ENCODE data around the gene WDR82.
A peak's percentile ranks its signal among the peaks of the same experiment; 100 is the strongest.

WDR82 gene

GRCh38 chr3:52237006-52237656 is 41.3 kb downstream of the WDR82 start:
- no peak for DNase-seq (ENCODE audit: low read depth)

- no peak for DNase-seq (ENCODE audit: low read depth)
Observed at GRCh38 chr3:52236424-52236886, 42.0 kb downstream of the WDR82 start.

DNA sequence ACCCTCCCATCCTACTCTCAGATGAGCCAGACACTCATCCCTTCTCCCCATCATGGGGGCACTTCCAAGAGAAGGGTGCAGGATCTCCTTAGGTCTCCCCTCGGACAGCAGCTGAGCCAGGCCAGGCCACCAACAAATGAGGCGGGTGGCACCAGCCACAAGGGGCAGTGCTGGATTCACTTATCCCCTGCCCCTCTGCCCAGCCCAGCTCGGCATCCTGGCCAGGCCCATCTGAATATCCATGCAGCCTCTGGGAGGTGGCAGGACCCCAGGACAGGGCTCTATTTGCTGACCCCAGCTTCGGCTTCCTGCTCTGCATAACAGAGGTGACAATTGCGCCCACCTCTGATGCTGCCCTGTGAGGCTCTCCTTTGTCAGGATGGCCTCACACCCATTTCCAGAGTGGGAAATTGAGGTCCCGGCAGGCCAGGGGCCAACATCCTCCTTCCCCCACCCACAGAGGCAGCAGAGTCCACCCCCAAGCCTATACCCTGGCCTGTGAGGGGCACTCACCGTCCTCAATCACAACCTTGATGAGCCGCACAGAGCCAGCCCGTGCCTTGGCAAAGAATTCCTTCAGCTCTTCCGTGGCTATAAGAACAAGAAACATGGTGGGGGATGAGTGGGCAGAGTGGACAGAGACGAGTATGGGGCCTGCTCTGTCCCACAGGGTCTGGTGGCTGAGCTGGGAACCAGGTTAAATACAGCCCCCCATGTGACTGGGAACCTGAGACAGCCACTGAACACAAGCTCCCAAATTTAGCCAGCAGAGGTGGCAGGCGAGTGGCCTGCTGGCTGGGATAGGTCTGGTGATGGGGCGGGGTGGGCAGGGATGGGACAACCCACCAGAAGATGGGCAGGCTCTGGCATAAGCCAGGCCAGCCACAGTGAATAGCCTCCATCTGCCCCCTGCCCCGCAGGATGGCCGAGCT is 43.7 kb downstream of the WDR82 start:
- DNase-seq (ENCODE audit: low read depth), result no peak

DNA sequence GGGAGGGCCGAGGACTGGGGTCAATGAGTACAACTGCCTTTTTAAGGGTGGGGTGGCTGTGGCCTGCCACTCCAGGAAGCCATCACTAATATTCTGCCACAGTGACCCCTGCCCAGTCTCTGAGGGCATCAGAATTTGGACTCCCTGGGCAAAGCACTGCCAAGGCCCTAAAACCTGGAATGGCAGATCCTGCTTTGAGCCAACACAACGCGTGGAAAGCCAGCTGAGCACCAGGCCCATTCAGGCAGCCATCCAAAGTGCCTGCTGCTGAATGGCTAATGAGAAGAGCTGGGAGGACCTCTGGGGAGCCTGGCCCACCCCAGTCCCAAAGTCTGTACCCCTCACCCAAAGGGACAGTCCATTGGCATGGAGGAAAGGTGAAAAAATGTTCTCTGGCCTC is 44.5 kb downstream of the WDR82 start:
- no peak for DNase-seq (ENCODE audit: low read depth)

GRCh38 chr3:52233108-52233591 is 45.3 kb downstream of the WDR82 start:
- DNase-seq (ENCODE audit: low read depth), result no peak

- no peak for DNase-seq (ENCODE audit: low read depth)
Observed at GRCh38 chr3:52232279-52233107, 46.0 kb downstream of the WDR82 start.

GRCh38 chr3:52231502-52232278 is 46.8 kb downstream of the WDR82 start:
- DNase-seq (ENCODE audit: low read depth), result peak; percentile 82

DNA sequence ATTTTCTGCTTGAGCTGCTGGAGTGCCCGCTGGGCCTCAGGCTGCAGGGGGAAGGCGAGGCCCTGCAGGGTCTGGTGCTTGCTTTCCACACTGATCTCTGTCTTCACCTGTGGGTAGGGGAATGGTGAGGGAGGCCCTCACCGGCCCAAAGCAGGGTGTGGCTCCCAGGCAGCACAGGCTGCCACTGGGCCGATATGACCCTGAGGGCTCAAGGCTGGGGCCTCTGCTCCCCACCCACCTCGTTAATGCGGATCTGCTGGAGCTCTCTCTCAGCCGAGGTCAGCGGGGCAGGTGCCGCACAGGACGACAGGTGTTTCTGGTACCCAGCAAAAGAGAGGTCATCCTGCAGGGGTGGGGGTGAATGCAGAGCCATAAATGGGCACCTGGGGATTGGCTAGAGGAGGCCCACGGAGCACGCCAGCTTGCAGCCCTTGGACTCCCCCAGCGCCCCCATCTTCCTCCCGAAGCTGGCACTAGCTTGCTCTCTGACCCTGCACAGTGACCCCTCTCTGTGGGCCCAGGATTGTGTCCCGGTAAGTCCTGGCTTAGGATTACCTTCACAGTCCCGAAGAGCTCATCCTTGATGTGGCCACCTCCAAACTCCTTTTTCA is 47.5 kb downstream of the WDR82 start:
- no peak for DNase-seq (ENCODE audit: low read depth)

GRCh38 chr3:52230461-52230860 is 48.0 kb downstream of the WDR82 start:
- no peak for DNase-seq (ENCODE audit: low read depth)

DNA sequence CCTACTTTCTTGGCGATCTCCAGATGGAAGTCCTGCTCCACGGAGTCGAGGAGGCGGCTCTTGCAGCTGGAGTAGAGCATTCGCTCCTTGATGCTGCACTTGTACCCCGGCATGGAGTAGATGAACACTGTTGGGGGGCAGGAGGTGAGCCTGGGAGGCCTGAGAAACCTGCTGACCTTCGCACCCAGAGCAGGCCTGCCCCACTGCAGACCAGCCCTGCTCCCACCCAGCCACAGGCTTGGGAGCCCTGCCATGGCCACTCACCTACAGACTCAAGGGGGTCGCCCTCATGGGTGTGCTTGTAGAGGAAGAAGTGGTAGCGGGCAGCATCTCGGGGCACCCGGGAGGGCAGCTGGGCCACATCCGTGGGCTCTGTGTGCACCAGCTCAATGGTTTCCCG is 48.8 kb downstream of the WDR82 start:
- no peak for DNase-seq (ENCODE audit: low read depth)

GRCh38 chr3:52228751-52229291 is 49.6 kb downstream of the WDR82 start:
- no peak for DNase-seq (ENCODE audit: low read depth)

GRCh38 chr3:52228266-52228665 is 50.2 kb downstream of the WDR82 start:
- DNase-seq (ENCODE audit: low read depth), result no peak

DNA sequence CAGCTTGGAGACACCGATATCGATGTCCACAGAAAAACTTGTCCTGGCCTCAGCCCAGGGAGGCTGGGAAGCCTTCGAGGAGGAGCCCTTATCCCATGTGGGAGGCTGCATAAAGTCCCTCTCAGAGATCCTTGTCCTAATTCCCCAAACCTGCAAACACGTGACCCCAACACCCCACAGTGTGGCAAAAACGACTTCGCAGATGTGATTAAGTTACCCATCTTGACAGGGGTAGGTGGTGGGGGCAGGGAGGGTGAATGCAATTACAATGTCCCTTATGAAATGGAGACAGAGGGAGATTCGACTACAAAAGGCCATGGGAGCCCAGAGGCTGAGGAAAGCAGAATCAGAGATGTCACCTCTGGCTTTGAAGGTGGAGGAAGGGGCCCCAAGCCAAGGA is 50.7 kb downstream of the WDR82 start:
- no peak for DNase-seq (ENCODE audit: low read depth)

DNA sequence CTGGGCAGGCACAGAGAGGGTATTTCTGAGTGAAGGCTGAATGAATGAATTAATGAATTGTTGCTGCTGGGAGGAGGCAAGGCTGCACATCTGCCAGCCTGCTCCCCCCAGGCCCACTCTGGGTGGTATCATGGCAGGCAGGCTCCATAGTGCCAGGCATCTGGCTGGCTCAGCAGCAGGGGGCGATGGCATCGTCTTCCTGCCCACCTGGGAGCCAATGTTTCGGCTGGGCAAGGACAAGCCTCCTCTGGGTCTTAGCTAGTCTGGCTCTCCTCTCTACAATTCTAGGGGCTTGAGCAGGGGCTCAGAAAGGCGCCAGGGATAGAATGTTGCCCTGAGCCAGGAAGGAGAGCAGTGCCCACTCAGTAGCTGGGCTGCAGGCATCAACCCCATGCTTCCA is 51.3 kb downstream of the WDR82 start:
- DNase-seq (ENCODE audit: low read depth), result no peak

GRCh38 chr3:52226229-52226817 is 52.1 kb downstream of the WDR82 start:
- no peak for DNase-seq (ENCODE audit: low read depth)

DNA sequence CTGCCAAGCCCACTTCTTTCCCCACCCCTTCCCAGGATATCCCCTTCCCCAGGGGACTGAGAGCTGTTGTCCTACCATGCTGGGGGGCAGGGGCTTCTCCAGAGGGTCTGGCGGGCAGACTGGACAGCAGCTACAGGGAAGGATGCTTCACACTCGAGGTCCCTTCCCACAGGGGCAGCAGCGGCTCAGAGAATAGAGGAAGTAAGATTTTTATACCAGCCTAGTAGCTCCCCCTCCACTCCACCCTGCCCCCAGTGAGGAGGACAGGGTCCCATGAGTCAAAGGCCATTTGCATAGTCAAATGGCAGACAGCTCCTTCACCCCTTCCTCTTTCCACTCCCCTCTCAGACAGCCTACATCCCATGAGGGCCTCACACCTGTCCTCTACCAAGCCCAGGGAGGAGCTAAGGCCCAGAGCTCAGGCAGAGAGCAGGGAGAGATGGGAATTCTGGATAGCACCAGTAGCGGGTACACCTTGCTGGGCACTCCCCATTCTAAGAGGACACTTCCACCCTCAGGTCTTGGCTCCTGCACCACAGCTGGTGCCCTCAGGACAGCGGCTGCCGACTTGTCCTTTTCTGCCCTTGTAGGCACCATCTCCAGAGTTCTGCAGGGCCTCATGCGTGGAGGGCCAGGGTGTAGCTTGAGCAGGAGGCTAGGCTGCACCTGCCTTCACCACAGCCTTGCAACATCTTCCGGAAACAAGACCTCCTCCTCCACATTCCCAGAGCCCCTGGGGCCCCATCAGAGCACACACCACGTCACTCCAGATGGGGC is 52.8 kb downstream of the WDR82 start, which contains the start of gene TLR9:
TLR9 (minus strand) TSS at position 194 of the 777 bp plus-strand sequence; CDS start at position 78, 116 bp downstream.
- DNase-seq (ENCODE audit: low read depth), result no peak

GRCh38 chr3:52223449-52224408 is 54.7 kb downstream of the WDR82 start:
- no peak for DNase-seq (ENCODE audit: low read depth)

All from stimulated activated CD4-positive, alpha-beta T cell treated with anti-CD3 and anti-CD28 coated beads, Interleukin-2, amount 100 ng/mL, for 4 hours (primary cell).